HCT116 (cell line): ENCODE results near the gene CCDC154.

Experiments used
- CEBPB ChIP-seq: IDR thresholded peaks from 2 replicates; pipeline ENCODE4 v1.6.1; 2012; ENCODE audit warnings: low read depth
- CTCF ChIP-seq, 3 experiments: fragments of 200-600 bp in 1 of 3; sonication (generic) in 1 of 3; IDR thresholded peaks in 2 of 3; conservative IDR thresholded peaks in 1 of 3; 2 replicates each; pipeline ENCODE4 v1.5.1; 2012 to 2017; ENCODE audit warnings: low read depth in 2 of 3, low read length in 2 of 3, antibody characterized with exemption in 1 of 3, borderline replicate concordance in 1 of 3, control low read depth in 1 of 3, mild to moderate bottlenecking in 1 of 3, mixed read lengths in 1 of 3, mixed run types in 1 of 3, moderate library complexity in 1 of 3; ENCODE audit not compliant: insufficient read depth in 1 of 3
- EGR1 ChIP-seq: IDR thresholded peaks from 2 replicates; pipeline ENCODE4 v1.6.1; 2012; ENCODE audit warnings: low read depth
- EZH2 ChIP-seq: fragments of 200-600 bp; sonication (generic); IDR thresholded peaks from 2 replicates; pipeline ENCODE4 v1.6.1; 2017; ENCODE audit warnings: antibody characterized with exemption, mixed run types
- JUND ChIP-seq: IDR thresholded peaks from 2 replicates; pipeline ENCODE4 v1.6.1; 2012
- MAX ChIP-seq: IDR thresholded peaks from 2 replicates; pipeline ENCODE4 v1.6.1; 2012
- POLR2A ChIP-seq: IDR thresholded peaks from 2 replicates; pipeline ENCODE4 v1.7.0; 2011; ENCODE audit warnings: borderline replicate concordance; ENCODE audit not compliant: insufficient read depth, insufficient read length; ENCODE audit errors: extremely low read depth
- POLR2AphosphoS5 ChIP-seq: IDR thresholded peaks from 2 replicates; pipeline ENCODE4 v1.6.1; 2011; ENCODE audit warnings: mild to moderate bottlenecking, low read depth, low read length, moderate library complexity
- SP1 ChIP-seq: IDR thresholded peaks from 2 replicates; pipeline ENCODE4 v1.6.1; 2012; ENCODE audit warnings: low read depth
- SRF ChIP-seq: IDR thresholded peaks from 2 replicates; pipeline ENCODE4 v1.6.1; 2012; ENCODE audit warnings: low read depth
- TCF7L2 ChIP-seq: IDR thresholded peaks from 2 replicates; pipeline ENCODE4 v1.7.0; 2011; ENCODE audit warnings: borderline replicate concordance, inconsistent platforms; ENCODE audit not compliant: insufficient read depth, insufficient read length; ENCODE audit errors: extremely low read depth
- ZFX ChIP-seq: fragments of 450-650 bp; IDR thresholded peaks from 2 replicates; pipeline ENCODE4 v1.6.1; 2017

- TF ChIP-seq CTCF (IDR thresholded peaks at IDR 0.05 in 2 of 3, conservative IDR thresholded peaks at IDR 0.05 in 1 of 3; ENCODE audit: borderline replicate concordance in 1 of 3, insufficient read depth in 1 of 3, low read depth in 2 of 3, low read length in 2 of 3) (no peak), POLR2AphosphoS5 (no peak), JUND (no peak), POLR2A (no peak), EZH2 (no peak), TCF7L2 (no peak), SP1 (no peak), ZFX (no peak), MAX (no peak), CEBPB (no peak), EGR1 (no peak), SRF (no peak)
Observed at GRCh38 chr16:1430214-1430758, 14.1 kb downstream of the CCDC154 start.
